HG02970 (cell line): ENCODE measurements around the gene ELAC1.
"Not testable (repeated sequence)": the region's sequence is repeated elsewhere in the genome, so short reads cannot be mapped to it uniquely, and the experiment has no call there.

ENCODE experiments used
- ATAC-seq: cut with Tn5 transposase; IDR thresholded peaks from one replicate; pipeline ENCODE4 v1.9.1; 2021; ENCODE audit warnings: mild to moderate bottlenecking, moderate library complexity, moderate number of reproducible peaks; ENCODE audit not compliant: unreplicated experiment, low FRiP score

ELAC1 gene

GRCh38 chr18:50970006-50970405 is 2.2 kb downstream of the ELAC1 start:
- no peak for ATAC-seq

GRCh38 chr18:50972404-50972803 is 4.6 kb downstream of the ELAC1 start:
- not testable (repeated sequence) for ATAC-seq

GRCh38 chr18:50973367-50974126 is 5.7 kb downstream of the ELAC1 start:
- no peak for ATAC-seq

GRCh38 chr18:50977037-50977760 is 9.4 kb downstream of the ELAC1 start:
- no peak for ATAC-seq

GRCh38 chr18:50981381-50981780 is 13.5 kb downstream of the ELAC1 start:
- ATAC-seq, result no peak

GRCh38 chr18:50982086-50982801 is 14.4 kb downstream of the ELAC1 start:
- no peak for ATAC-seq

GRCh38 chr18:50982802-50983179 is 15.0 kb downstream of the ELAC1 start:
- ATAC-seq, result no peak

GRCh38 chr18:50986360-50987087 is 18.7 kb downstream of the ELAC1 start:
- no peak for ATAC-seq

- ATAC-seq, result no peak
These were observed 19.4 kb downstream of the ELAC1 start for GRCh38 chr18:50987261-50987660.

GRCh38 chr18:50989711-50990110 is 21.9 kb downstream of the ELAC1 start:
- ATAC-seq, result no peak

- no peak for ATAC-seq
These were observed 24.5 kb downstream of the ELAC1 start for GRCh38 chr18:50992351-50992762.

- ATAC-seq, result no peak
These were observed 26.2 kb downstream of the ELAC1 start for GRCh38 chr18:50994031-50994430.

- ATAC-seq, result not testable (repeated sequence)
These were observed 35.3 kb downstream of the ELAC1 start for GRCh38 chr18:51003174-51003573.

GRCh38 chr18:51006061-51006818 is 38.4 kb downstream of the ELAC1 start:
- ATAC-seq, result no peak

- ATAC-seq, result no peak
These were observed 39.3 kb downstream of the ELAC1 start for GRCh38 chr18:51006948-51007789.

GRCh38 chr18:51007790-51008139 is 39.9 kb downstream of the ELAC1 start:
- no peak for ATAC-seq

- ATAC-seq, result no peak
These were observed 41.2 kb downstream of the ELAC1 start for GRCh38 chr18:51009072-51009471.

- ATAC-seq, result no peak
These were observed 42.4 kb downstream of the ELAC1 start for GRCh38 chr18:51010218-51010617.

- ATAC-seq, result no peak
These were observed 43.9 kb downstream of the ELAC1 start for GRCh38 chr18:51011709-51012108.
